K562 (cell line): ENCODE results near the gene KAZN. TPM values are rescaled to one million over a fixed set of nuclear protein-coding genes. Genes with fewer than 3 reads are reported as not detected.

ENCODE experiments used
- ATAC-seq: fragments of 200-7000 bp; cut with Tn5 transposase; 3 replicates; pipeline ENCODE4 v1.9.1; 2020; ENCODE audit warnings: moderate library complexity
- BruUV-seq: library from RNA; stranded (reverse); fragments of 400-500 nt; replicated peaks from 2 replicates; lab custom pipeline; 2021; lab: Mats Ljungman, UMichigan
- CTCF ChIA-PET: fragments of 300-600 bp; formaldehyde crosslinking; extraction: SDS; loops from one replicate; lab custom pipeline; 2021; ENCODE audit warnings: low intra/inter-chr PET ratio; lab: Yijun Ruan, JAX
- POLR2A ChIA-PET: fragments of 300-600, 350-650 bp; sonication (Branson Sonifier 250); formaldehyde crosslinking; extraction: SDS; loops from one replicate; lab custom pipeline; 2021; ENCODE audit warnings: antibody characterized with exemption, inconsistent platforms; lab: Yijun Ruan, JAX
- DNase-seq, 4 experiments: peaks; one replicate each; pipeline versions ENCODE4 v3.0.0 to v3.0.0-alpha.2; 2011 to 2018; ENCODE audit warnings: low spot score in 3 of 4, mixed read lengths in 3 of 4; ENCODE audit errors: extremely low read depth in 1 of 4
- FAIRE-seq: peaks from 2 replicates; lab custom pipeline; 2011; peaks lifted over from hg19 to GRCh38; lab: Jason Lieb, UNC
- H2AFZ ChIP-seq: 2 replicates; pipeline ENCODE4 v1.6.0; 2011; ENCODE audit warnings: low read depth, low read length, control low read depth, inconsistent platforms
- H3K27ac ChIP-seq: fragments of 200-600 bp; 3 replicates; pipeline ENCODE4 v1.8.0; 2011; ENCODE audit warnings: low read depth, mild to moderate bottlenecking, control low read depth, inconsistent platforms, low read length, moderate library complexity, mixed read lengths; ENCODE audit errors: extremely low read depth
- H3K27me3 ChIP-seq, 2 experiments: fragments of 300-600 bp in 1 of 2; 2 replicates in 1 of 2; 3 replicates in 1 of 2; pipeline versions ENCODE4 v1.6.0 to v1.8.0; 2011; ENCODE audit warnings: inconsistent platforms in 2 of 2, low read length in 2 of 2, mild to moderate bottlenecking in 1 of 2, mixed read lengths in 1 of 2, moderate library complexity in 1 of 2; ENCODE audit not compliant: control insufficient read depth in 2 of 2, insufficient read depth in 2 of 2
- H3K36me3 ChIP-seq: fragments of 300-600 bp; 3 replicates; pipeline ENCODE4 v1.8.0; 2011; ENCODE audit warnings: mild to moderate bottlenecking, low read length, inconsistent platforms; ENCODE audit not compliant: control insufficient read depth, insufficient read depth
- H3K4me1 ChIP-seq, 2 experiments: fragments of 200-600 bp in 1 of 2; replicated peaks in 1 of 2; 2 replicates in 1 of 2; 3 replicates in 1 of 2; pipeline versions ENCODE4 v1.5.1 to v1.8.0; 2011; ENCODE audit warnings: inconsistent platforms in 2 of 2, low read length in 2 of 2, mild to moderate bottlenecking in 1 of 2, mixed read lengths in 1 of 2, moderate library complexity in 1 of 2; ENCODE audit not compliant: control insufficient read depth in 2 of 2, insufficient read depth in 2 of 2
- H3K4me2 ChIP-seq: 2 replicates; pipeline ENCODE4 v1.6.1; 2011; ENCODE audit warnings: low read length, control low read depth, inconsistent platforms, mixed read lengths; ENCODE audit not compliant: insufficient read depth
- H3K4me3 ChIP-seq: fragments of 200-600 bp; sonication (generic), shearing (Covaris generic); 2 replicates; pipeline ENCODE4 v1.5.1; 2016; ENCODE audit warnings: control low read depth, inconsistent platforms
- H3K79me2 ChIP-seq: fragments of 200-600 bp; 3 replicates; pipeline ENCODE4 v1.8.0; 2011; ENCODE audit warnings: low read length, inconsistent platforms; ENCODE audit not compliant: control insufficient read depth, insufficient read depth
- H3K9ac ChIP-seq, 2 experiments: 2 replicates each; pipeline versions ENCODE4 v1.6.0 to v1.6.1; 2011; ENCODE audit warnings: low read depth in 2 of 2, low read length in 2 of 2, control low read depth in 1 of 2, inconsistent platforms in 1 of 2, mild to moderate bottlenecking in 1 of 2, mixed read lengths in 1 of 2; ENCODE audit not compliant: insufficient read depth in 1 of 2
- H3K9me1 ChIP-seq: one replicate; pipeline ENCODE4 v1.6.0; 2011; ENCODE audit warnings: inconsistent platforms, mild to moderate bottlenecking, low read length, moderate library complexity; ENCODE audit not compliant: control insufficient read depth, insufficient read depth
- H3K9me3 ChIP-seq: replicated peaks from 2 replicates; pipeline ENCODE4 v1.5.1; 2011; ENCODE audit warnings: low read depth, low read length, inconsistent platforms; ENCODE audit not compliant: control insufficient read depth, insufficient read depth
- H4K20me1 ChIP-seq: replicated peaks from 2 replicates; pipeline ENCODE4 v1.6.1; 2011; ENCODE audit warnings: low read length, inconsistent platforms, mixed read lengths; ENCODE audit not compliant: control insufficient read depth, insufficient read depth
- CTBP1 ChIP-seq: fragments of 450-650 bp; IDR thresholded peaks from 2 replicates; pipeline ENCODE4 v1.6.1; 2016; ENCODE audit warnings: borderline replicate concordance
- GABPB1 ChIP-seq: sonication (generic); formaldehyde crosslinking; IDR thresholded peaks from 2 replicates; pipeline ENCODE4 v1.8.0; 2022; ENCODE audit warnings: mild to moderate bottlenecking, missing genetic modification reagents
- HCFC1 ChIP-seq: IDR thresholded peaks from 2 replicates; pipeline ENCODE4 v1.6.1; 2012; ENCODE audit warnings: low read depth, low read length, improper control_type of control experiment
- MTA3 ChIP-seq: fragments of 450-650 bp; formaldehyde crosslinking; IDR thresholded peaks from 2 replicates; pipeline ENCODE4 v1.6.1; 2017; ENCODE audit warnings: mild to moderate bottlenecking, borderline replicate concordance
- RBM17 ChIP-seq: fragments of 200-400 bp; formaldehyde crosslinking; IDR thresholded peaks from 2 replicates; pipeline ENCODE4 v1.6.1; 2017; ENCODE audit warnings: low read depth, mild to moderate bottlenecking, low read length, borderline replicate concordance
- TAF1 ChIP-seq: IDR thresholded peaks from 2 replicates; pipeline ENCODE4 v1.6.1; 2011; ENCODE audit warnings: mild to moderate bottlenecking, low read length, moderate library complexity; ENCODE audit not compliant: insufficient read depth, control insufficient read depth, severe bottlenecking; ENCODE audit errors: extremely low read depth
- ZNF778 ChIP-seq: fragments of 450-650 bp; formaldehyde crosslinking; IDR thresholded peaks from 2 replicates; pipeline ENCODE4 v1.4.0; 2020; ENCODE audit warnings: mild to moderate bottlenecking, moderate library complexity
- WGBS: fragments of 100-300 bp; shearing (Covaris generic); methylation state at CpG from one replicate; pipeline ENCODE4 v1.1.6; 2016; ENCODE audit warnings: low coverage, mixed read lengths; ENCODE audit not compliant: insufficient coverage; ENCODE audit errors: missing lambda C conversion rate; 5-methylcytosine and 5-hydroxymethylcytosine counted together
- in situ Hi-C: fragments of 300-500 bp; cut with MboI; formaldehyde crosslinking; loops from 4 replicates; pipeline ENCODE4 v1.15.0; 2018; ENCODE audit warnings: inconsistent platforms, mixed read lengths
- intact Hi-C: fragments of 100-400 bp; cut with micrococcal nuclease; formaldehyde crosslinking; loops from 2 replicates; pipeline ENCODE4 v1.14.2; 2022
- polyA plus RNA-seq, 8 experiments: library from polyadenylated mRNA; depleted of rRNA in 4 of 8; stranded (reverse) in 5 of 8; unstranded in 3 of 8; fragments of >200 nt; fragmentation: Nextera tagmentation in 2 of 8; fragmentation: Illumina TruSeq in 1 of 8; extraction: Ambion mirVana in 2 of 8; extraction: Trizol in 1 of 8; gene quantifications; 2 replicates each; pipeline versions ENCODE4 v1.2.1 to v1.2.3, GENCODE V29; 2011 to 2014; ENCODE audit warnings: inconsistent platforms in 1 of 8, missing spikeins in 1 of 8
- total RNA-seq, 7 experiments: library from RNA; depleted of rRNA in 6 of 7; stranded (reverse); fragments of >200 nt in 6 of 7; fragmentation: Illumina TruSeq in 2 of 7; extraction: Trizol in 2 of 7; gene quantifications; 2 replicates each; pipeline versions ENCODE4 v1.2.1 to v1.2.3, GENCODE V29; 2011 to 2021; ENCODE audit warnings: low replicate concordance in 1 of 7
- TF ChIP-seq, protein P1 (sequence below): fragments of 450-650 bp; IDR thresholded peaks from 2 replicates; pipeline ENCODE4 v1.6.1; 2016; ENCODE audit warnings: low read depth, mild to moderate bottlenecking, moderate library complexity
- TF ChIP-seq, protein P2 (sequence below): fragments of 250-450 bp; sonication (Bioruptor Pico); IDR thresholded peaks from 2 replicates; pipeline ENCODE4 v1.4.0; 2020
- TF ChIP-seq, protein P3 (sequence below): fragments of 450-650 bp; IDR thresholded peaks from 2 replicates; pipeline ENCODE4 v1.6.1; 2016; ENCODE audit warnings: borderline replicate concordance
- TF ChIP-seq, protein P4 (sequence below): fragments of 450-650 bp; IDR thresholded peaks from 2 replicates; pipeline ENCODE4 v1.6.1; 2016; ENCODE audit warnings: missing biosample characterization, missing genetic modification characterization

Gene KAZN
- total and polyA plus RNA-seq, 9 of the 15 experiments (the other 6 are each of a cell fraction or from before 2014, with no cell fraction given) = 2.1 to 21.6 (median 5.4) TPM

DNA sequence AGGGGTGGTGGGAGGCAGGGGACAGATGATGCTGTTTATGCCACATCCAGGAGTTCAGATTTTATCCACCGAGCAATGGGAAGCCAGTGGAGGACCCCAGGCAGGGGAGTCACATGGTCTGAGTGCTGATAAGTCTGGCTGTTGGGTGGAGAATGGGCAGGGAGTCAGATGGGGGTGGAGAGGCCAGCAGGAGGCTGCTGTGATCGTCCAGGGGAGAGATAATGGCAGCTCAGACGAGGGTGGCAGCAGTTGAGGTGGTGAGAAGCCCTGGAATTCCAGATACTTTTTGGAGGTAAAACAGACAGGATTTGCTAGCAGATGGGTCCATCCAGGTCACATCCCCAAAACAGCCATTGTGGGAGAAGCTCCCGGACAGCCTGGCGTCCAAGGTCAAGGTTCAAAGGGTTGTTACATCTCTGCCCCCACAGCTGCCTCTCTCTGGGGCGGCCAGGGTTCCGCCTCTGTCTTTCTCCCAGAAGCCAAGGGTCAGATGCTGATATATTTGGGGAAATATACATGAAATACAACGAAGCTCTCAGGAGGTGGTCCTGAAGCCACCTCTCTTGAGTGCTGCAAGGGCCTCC is 303.0 kb downstream of the KAZN start:
- Histone ChIP-seq H3K36me3 (no peaks in the 10 kb centered on the region), H3K9me3 (no peaks in the 10 kb centered on the region), H3K4me2 (peak overlapping the region; percentile 7; the same call in 1 of the 2 replicates), H3K27me3 (peaks cover 3 to 32% of the 10 kb centered on the region in 2 experiments; a peak in 3 of 5 replicates), H4K20me1 (no peaks in the 10 kb centered on the region; the same call in 1 of the 2 replicates), H3K9me1 (no peaks in the 10 kb centered on the region), H3K4me3 (no peak overlapping the region), H3K79me2 (no peaks in the 10 kb centered on the region), H3K9ac (0 out of 4 replicates have a peak overlapping the region, but pooled peaks of 1 of the 2 experiments have one; percentile 41), H2AFZ (peak overlapping the region; percentile 42; the same call in 1 of the 2 replicates), H3K27ac (no peak overlapping the region), H3K4me1 (peaks cover 4 to 10% of the 10 kb centered on the region in 2 experiments; a peak in 2 of 5 replicates)
- FAIRE-seq (no peak), DNase-seq (no peak), ATAC-seq (0 out of 3 replicates have a peak, but pooled peaks have one; percentile 11)
- ChIA-PET POLR2A (interaction anchor here (0.5 to 1.0 kb wide), 5 partner anchors 19 to 378 kb away, joined by 3 to 6 read pairs (median 3); no protein-coding TSS in a partner anchor), CTCF (no interaction called here)
- intact Hi-C loops (no loop called here), in situ Hi-C loops (no loop called here)
- BruUV-seq = no TSS peak
- 14% methylated on average over 8 of the region's 8 CpGs for WGBS
- TF ChIP-seq CTBP1 (peak; percentile 12; the same call in 1 of the 2 replicates), MTA3 (no peak), RBM17 (no peak), GABPB1 (CRISPR knock-in tag) (no peak), TAF1 (no peak), ZNF778 (CRISPR knock-in tag) (no peak), HCFC1 (no peak)
- TF ChIP-seq, protein P1, sequence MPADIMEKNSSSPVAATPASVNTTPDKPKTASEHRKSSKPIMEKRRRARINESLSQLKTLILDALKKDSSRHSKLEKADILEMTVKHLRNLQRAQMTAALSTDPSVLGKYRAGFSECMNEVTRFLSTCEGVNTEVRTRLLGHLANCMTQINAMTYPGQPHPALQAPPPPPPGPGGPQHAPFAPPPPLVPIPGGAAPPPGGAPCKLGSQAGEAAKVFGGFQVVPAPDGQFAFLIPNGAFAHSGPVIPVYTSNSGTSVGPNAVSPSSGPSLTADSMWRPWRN = no peak
- TF ChIP-seq, protein P2, sequence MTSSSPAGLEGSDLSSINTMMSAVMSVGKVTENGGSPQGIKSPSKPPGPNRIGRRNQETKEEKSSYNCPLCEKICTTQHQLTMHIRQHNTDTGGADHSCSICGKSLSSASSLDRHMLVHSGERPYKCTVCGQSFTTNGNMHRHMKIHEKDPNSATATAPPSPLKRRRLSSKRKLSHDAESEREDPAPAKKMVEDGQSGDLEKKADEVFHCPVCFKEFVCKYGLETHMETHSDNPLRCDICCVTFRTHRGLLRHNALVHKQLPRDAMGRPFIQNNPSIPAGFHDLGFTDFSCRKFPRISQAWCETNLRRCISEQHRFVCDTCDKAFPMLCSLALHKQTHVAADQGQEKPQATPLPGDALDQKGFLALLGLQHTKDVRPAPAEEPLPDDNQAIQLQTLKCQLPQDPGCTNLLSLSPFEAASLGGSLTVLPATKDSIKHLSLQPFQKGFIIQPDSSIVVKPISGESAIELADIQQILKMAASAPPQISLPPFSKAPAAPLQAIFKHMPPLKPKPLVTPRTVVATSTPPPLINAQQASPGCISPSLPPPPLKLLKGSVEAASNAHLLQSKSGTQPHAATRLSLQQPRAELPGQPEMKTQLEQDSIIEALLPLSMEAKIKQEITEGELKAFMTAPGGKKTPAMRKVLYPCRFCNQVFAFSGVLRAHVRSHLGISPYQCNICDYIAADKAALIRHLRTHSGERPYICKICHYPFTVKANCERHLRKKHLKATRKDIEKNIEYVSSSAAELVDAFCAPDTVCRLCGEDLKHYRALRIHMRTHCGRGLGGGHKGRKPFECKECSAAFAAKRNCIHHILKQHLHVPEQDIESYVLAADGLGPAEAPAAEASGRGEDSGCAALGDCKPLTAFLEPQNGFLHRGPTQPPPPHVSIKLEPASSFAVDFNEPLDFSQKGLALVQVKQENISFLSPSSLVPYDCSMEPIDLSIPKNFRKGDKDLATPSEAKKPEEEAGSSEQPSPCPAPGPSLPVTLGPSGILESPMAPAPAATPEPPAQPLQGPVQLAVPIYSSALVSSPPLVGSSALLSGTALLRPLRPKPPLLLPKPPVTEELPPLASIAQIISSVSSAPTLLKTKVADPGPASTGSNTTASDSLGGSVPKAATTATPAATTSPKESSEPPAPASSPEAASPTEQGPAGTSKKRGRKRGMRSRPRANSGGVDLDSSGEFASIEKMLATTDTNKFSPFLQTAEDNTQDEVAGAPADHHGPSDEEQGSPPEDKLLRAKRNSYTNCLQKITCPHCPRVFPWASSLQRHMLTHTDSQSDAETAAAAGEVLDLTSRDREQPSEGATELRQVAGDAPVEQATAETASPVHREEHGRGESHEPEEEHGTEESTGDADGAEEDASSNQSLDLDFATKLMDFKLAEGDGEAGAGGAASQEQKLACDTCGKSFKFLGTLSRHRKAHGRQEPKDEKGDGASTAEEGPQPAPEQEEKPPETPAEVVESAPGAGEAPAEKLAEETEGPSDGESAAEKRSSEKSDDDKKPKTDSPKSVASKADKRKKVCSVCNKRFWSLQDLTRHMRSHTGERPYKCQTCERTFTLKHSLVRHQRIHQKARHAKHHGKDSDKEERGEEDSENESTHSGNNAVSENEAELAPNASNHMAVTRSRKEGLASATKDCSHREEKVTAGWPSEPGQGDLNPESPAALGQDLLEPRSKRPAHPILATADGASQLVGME (CRISPR knock-in tag) = no peak
- TF ChIP-seq, protein P3, sequence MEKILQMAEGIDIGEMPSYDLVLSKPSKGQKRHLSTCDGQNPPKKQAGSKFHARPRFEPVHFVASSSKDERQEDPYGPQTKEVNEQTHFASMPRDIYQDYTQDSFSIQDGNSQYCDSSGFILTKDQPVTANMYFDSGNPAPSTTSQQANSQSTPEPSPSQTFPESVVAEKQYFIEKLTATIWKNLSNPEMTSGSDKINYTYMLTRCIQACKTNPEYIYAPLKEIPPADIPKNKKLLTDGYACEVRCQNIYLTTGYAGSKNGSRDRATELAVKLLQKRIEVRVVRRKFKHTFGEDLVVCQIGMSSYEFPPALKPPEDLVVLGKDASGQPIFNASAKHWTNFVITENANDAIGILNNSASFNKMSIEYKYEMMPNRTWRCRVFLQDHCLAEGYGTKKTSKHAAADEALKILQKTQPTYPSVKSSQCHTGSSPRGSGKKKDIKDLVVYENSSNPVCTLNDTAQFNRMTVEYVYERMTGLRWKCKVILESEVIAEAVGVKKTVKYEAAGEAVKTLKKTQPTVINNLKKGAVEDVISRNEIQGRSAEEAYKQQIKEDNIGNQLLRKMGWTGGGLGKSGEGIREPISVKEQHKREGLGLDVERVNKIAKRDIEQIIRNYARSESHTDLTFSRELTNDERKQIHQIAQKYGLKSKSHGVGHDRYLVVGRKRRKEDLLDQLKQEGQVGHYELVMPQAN = no peak
- TF ChIP-seq, protein P4, sequence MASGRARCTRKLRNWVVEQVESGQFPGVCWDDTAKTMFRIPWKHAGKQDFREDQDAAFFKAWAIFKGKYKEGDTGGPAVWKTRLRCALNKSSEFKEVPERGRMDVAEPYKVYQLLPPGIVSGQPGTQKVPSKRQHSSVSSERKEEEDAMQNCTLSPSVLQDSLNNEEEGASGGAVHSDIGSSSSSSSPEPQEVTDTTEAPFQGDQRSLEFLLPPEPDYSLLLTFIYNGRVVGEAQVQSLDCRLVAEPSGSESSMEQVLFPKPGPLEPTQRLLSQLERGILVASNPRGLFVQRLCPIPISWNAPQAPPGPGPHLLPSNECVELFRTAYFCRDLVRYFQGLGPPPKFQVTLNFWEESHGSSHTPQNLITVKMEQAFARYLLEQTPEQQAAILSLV (tag) = no peak
